Measurements from ENCODE around the gene TLE1.

DNA sequence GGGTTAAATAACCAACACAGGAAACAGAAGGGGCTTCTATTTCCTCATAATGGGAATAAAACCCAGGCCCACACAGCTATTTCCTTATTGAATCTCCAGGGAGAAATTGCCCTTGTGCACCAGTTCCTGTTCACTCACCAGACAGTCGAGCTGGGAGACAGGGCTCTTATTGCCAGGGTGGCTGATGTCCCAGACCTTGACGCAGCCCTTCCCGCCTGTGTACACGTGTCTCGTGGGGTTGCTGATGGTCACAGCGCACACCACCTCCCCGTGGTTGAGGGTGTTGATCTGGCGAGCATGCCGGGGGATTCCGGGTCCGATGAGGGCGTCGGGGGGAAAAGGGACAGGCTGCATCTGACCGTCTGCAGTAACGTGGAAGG lies 96.5 kb downstream of the TLE1 start:
- TF ChIP-seq EZH2 (IDR thresholded peaks at IDR 0.05) = no peak
- no peak for TF ChIP-seq CBX3 (IDR thresholded peaks at IDR 0.05; ENCODE audit: low read depth)
- TF ChIP-seq, protein P1, sequence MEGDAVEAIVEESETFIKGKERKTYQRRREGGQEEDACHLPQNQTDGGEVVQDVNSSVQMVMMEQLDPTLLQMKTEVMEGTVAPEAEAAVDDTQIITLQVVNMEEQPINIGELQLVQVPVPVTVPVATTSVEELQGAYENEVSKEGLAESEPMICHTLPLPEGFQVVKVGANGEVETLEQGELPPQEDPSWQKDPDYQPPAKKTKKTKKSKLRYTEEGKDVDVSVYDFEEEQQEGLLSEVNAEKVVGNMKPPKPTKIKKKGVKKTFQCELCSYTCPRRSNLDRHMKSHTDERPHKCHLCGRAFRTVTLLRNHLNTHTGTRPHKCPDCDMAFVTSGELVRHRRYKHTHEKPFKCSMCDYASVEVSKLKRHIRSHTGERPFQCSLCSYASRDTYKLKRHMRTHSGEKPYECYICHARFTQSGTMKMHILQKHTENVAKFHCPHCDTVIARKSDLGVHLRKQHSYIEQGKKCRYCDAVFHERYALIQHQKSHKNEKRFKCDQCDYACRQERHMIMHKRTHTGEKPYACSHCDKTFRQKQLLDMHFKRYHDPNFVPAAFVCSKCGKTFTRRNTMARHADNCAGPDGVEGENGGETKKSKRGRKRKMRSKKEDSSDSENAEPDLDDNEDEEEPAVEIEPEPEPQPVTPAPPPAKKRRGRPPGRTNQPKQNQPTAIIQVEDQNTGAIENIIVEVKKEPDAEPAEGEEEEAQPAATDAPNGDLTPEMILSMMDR (IDR thresholded peaks at IDR 0.05 in 2 of 3, conservative IDR thresholded peaks at IDR 0.05 in 1 of 3; ENCODE audit: borderline replicate concordance in 1 of 3, insufficient read depth in 1 of 3, low read depth in 2 of 3, low read length in 2 of 3) = no peak
- TF ChIP-seq EGR1 (IDR thresholded peaks at IDR 0.05; ENCODE audit: low read depth) = no peak
- TF ChIP-seq POLR2A (IDR thresholded peaks at IDR 0.05; ENCODE audit: borderline replicate concordance, extremely low read depth, insufficient read depth, insufficient read length) = no peak
- TF ChIP-seq JUND (IDR thresholded peaks at IDR 0.05) = no peak
- TF ChIP-seq POLR2AphosphoS5 (IDR thresholded peaks at IDR 0.05; ENCODE audit: low read depth, low read length) = no peak
- TF ChIP-seq ZNF274 (IDR thresholded peaks at IDR 0.05; ENCODE audit: low read depth, low read length) = no peak
- TF ChIP-seq SRF (IDR thresholded peaks at IDR 0.05; ENCODE audit: low read depth) = no peak
- no peak for TF ChIP-seq RAD21 (IDR thresholded peaks at IDR 0.05; ENCODE audit: low read depth)
- TF ChIP-seq, protein P2, sequence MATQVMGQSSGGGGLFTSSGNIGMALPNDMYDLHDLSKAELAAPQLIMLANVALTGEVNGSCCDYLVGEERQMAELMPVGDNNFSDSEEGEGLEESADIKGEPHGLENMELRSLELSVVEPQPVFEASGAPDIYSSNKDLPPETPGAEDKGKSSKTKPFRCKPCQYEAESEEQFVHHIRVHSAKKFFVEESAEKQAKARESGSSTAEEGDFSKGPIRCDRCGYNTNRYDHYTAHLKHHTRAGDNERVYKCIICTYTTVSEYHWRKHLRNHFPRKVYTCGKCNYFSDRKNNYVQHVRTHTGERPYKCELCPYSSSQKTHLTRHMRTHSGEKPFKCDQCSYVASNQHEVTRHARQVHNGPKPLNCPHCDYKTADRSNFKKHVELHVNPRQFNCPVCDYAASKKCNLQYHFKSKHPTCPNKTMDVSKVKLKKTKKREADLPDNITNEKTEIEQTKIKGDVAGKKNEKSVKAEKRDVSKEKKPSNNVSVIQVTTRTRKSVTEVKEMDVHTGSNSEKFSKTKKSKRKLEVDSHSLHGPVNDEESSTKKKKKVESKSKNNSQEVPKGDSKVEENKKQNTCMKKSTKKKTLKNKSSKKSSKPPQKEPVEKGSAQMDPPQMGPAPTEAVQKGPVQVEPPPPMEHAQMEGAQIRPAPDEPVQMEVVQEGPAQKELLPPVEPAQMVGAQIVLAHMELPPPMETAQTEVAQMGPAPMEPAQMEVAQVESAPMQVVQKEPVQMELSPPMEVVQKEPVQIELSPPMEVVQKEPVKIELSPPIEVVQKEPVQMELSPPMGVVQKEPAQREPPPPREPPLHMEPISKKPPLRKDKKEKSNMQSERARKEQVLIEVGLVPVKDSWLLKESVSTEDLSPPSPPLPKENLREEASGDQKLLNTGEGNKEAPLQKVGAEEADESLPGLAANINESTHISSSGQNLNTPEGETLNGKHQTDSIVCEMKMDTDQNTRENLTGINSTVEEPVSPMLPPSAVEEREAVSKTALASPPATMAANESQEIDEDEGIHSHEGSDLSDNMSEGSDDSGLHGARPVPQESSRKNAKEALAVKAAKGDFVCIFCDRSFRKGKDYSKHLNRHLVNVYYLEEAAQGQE (IDR thresholded peaks at IDR 0.05; ENCODE audit: low read depth) = no peak

Measured in HCT116 (cell line).